ENCODE measurements around the gene KDELR1.

DNA sequence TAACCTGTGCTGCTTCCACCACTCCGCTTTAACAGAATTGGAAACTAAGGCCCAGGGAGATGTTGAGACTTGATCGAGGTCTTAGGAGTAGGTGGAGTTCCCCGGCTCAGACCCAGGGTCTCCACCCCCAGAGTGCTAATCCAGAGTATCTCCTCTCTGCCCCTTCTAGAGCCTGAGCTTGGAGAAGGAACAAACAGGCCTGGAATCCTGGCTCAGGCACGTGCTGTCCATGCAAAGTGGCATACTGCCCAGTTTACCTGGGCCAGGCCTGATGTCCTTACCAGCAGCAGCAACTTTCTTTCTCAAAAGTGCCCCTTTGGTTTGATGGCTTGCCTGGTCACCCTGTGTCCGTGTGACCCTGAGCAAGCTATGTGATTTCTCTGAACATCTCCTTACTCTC is 23.5 kb downstream of the KDELR1 start:
- TF ChIP-seq YY1 (IDR thresholded peaks at IDR 0.05; ENCODE audit: insufficient read depth, insufficient read length) (no peak), ZNF274 (IDR thresholded peaks at IDR 0.05; ENCODE audit: low read depth, low read length) (no peak), SUZ12 (IDR thresholded peaks at IDR 0.05; ENCODE audit: extremely low read depth, insufficient read depth, insufficient read length) (no peak)
